Activated CD4-positive, alpha-beta T cell treated with anti-CD3 and anti-CD28 coated beads for 4 hours (primary cell): ENCODE data around the gene YAP1.

Source experiments
- DNase-seq, 2 donors: peaks; one replicate each; pipeline ENCODE4 v3.0.0-alpha.2; 2020

Gene YAP1

DNA sequence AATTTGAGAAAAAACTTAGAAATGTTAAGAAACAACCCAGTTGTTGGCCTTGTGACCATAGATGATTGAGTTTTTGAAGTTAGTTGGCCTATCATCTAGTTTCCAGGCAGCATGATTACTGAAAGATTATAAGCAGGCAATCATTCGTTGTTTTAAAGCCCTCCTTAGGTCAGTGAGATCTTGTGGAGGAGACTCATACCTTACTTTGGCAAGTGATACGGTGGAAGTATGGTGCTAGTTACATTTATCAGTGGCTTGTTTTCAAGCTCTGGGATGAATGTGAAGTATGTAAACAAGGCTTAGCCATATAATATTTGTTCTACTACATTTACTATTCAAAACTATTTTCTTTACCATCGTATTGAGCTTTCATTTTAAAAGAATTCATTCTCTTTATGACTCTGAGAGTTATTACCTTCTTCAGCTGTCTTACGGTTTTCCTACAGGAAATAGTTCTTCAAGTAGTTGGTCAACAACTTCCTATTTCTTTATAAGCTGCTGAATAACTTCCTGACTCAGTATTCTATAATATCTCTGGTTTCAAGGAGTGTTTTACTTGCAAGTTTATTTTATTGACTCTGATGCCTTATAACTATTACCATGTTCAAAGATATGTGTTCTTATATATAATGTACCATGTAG, 7.3 kb downstream of the YAP1 start:
- DNase-seq: no peak

DNA sequence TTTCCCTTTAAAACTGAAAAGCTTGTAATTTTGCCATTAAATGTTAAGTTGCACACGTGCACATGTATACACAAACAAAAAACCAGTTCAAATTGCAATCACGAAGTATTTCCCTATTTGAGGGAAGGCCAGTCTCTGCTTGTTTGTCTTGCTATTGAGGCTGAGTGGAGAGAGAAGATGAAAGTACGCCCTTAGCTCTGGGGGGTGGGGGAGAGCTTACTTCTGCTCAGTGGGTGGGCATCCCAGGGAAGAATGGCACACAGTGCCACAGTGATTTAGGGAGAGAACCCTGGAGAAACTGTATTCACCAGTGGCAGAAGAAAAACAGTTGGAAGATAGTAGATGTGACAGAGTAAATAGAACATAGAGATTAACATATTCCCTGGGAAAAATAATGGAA, 8.7 kb downstream of the YAP1 start:
- DNase-seq: no peak

DNA sequence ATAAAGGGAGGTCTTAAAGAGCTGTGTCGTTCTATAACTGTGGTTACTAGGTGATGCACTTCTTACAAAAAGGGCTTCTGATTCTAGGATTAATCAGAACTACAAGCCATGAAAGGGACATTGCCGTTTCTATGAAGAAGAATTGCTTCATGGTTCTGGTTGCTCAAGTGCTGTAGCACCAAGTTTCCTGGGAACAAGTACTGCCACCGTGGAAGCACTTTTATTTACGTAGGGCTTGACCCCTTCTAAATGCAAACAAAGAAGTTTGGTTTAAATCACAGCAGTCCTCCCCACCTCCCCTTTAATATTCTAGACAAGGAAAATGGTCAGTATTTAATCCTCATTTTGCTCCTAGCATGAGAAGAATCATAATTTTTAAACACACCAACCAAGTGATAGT, 9.8 kb downstream of the YAP1 start:
- DNase-seq: no peak

DNA sequence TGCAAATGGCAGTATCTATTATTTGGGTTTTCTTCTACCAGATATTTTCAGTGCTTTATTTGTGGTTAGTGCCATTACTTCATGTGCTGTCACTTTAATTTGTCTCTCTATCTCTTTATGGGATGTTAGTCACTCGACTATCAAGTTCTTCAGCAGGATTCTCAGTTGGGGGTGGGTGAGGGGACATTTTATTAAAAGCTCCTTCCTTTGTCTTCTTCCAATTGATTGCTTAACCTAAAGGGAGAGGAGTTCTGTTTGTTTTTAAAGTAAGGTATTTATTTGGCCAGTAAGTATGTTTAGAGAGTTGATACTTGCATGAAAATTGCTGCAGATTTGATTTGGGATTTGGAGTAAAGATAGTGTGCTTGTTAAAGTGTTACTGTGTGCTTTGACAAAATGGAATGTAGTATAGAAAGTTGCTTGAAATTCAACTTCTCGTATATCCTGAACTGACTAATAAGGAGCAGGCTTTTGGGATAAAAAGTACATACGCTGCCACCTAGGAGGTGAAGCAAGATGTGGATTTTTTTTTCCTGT, 10.3 kb downstream of the YAP1 start:
- DNase-seq: no peak

DNA sequence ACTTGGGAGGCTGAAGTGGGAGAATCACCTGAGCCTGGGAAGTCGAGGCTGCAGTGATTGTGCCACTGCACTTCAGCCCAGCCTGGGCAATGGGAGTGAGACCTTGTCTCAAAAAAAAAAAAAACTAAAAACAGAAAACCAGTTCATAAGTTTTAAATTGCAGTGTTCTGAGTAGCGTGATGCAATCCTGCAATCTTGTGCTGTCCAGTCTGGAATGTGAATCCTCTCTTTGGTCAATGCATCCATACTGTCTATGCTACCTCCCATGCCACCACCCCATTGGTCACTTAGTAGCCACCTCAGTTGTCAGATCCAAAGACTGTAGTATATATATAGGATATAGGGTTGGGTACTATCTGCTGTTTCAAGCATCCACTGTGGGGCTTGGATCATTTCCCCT, 11.1 kb downstream of the YAP1 start:
- no peak for DNase-seq

DNA sequence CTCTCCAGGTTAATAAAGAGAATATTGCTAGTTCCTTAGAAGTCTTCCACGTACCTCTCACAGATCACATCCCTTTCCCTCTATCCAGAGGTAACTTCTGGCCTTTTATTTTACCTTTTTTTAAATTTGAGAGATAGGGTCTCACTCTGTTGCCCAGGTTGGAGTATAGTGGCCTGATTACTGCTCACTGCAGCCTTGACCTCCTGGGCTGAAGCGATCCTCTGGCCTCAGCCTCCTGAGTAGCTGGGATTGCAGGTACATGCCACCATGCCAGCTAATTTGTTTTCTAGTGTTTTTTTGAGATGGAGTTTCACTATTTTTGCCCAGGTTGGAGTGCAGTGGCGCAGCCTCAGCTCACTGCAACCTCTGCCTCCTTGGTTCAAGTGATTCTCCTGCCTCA, 24.4 kb downstream of the YAP1 start:
- no peak for DNase-seq

DNA sequence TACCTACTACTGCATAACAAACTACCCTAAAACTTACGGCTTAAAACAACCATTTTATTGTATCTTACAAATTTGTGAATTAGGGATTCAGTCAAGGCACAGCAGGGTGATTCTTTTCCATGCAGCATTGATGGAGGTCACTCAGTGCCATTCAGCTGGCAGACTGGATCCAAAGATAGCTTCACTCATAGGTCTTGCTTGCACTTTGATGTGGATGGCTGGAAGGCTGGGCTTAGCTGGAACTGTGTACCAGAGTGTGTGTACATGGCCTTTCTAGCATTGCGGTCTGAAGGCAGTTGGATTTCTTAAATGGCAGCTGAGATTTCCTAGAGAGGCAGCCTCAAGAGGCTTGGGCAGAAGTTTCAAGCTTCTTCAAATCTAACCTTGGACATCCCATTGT, 25.0 kb downstream of the YAP1 start:
- DNase-seq: no peak

DNA sequence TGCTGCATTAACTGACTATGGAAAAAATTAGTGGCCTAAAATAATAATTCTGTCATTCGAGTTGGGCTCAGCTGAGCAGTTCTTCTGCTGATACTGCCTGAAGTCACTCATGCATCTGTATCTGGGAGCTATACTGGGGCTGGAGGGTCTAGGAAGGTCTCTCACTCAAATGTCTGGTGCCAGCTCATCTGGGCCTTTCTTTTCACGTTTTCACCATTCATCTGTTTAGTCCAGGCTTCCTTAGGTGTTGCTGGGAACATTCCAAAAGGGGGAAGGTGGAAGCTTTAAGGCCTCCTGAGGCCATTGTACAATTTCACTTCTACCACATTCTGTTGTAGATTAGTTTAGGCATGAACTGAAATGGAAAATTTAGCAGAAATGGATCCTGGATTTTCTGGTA, 28.0 kb downstream of the YAP1 start:
- DNase-seq: no peak

DNA sequence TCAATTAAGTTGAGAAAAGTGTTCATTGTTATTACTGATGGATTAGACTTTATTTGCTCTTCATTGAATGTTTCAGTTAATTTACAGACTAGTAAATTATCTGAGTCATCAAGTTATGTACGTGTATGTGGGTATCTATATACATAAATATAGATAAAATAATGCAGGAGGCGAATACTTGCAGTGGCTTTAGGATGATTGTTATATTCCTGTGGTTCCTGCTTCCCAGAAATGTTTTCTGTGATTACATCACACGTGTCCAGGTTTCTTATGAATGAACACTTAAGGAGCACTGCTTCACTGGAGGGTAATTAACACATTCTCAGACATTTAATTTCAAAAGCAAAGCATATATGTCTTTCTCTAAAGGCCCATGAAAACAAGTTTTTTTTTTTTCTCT, 28.4 kb downstream of the YAP1 start:
- DNase-seq: no peak

DNA sequence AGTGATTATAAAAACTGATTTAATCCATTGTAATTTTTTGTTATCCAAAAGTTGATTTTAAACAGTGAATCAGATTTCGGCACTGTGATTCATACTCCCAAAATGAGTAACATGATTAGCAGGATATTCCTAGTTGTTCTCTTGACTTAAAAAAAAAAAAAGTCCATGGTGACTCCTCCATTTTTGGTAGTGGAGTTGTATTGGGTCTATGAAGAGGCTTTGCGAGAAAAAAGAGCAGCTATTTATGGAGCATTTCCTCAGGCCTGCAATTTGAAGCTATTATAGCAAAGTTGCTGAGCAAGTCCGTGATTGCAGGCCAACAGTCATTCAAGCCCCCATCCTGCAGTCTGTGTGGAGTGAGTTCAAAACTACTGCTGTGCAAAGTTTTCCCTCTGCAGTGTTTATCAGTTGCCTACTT, 28.8 kb downstream of the YAP1 start:
- DNase-seq: no peak

DNA sequence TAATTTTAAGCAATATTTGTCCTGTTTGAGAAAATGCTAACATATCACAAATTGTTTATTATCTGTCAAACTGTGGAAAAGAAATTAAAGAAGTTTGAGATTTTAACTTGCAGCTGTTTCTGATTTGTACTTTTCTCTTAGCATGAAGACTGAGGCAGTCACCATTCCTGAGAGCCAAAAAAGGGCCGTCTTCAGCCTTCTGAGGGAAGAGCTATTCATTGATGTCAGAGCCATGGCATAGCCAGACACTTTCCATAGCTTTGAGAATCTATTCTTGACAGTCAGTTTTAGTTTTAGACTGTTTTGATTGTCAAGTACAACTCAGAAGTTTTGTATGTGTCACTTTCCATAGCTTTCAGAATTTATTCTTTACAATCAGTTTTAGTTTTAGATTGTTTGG, 32.1 kb downstream of the YAP1 start:
- no peak for DNase-seq

DNA sequence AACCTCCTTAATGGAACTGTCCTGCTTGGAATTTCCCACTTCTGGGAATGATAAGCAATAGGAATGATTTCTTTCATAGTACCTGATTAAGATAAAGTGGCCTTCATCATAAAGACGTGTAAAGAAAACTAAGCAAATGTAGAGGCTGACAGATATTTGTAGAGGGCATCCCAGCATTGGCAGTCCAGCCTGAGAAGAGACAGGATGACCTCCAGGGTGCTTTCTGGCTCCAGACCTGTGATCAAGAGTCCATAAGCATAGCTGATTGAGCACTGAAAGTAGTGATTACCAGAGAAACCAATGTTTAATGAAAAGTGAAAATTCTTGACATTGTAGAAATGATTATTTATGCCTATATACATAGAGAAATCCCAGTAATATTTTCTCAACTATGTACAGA, 33.6 kb downstream of the YAP1 start:
- DNase-seq: no peak

DNA sequence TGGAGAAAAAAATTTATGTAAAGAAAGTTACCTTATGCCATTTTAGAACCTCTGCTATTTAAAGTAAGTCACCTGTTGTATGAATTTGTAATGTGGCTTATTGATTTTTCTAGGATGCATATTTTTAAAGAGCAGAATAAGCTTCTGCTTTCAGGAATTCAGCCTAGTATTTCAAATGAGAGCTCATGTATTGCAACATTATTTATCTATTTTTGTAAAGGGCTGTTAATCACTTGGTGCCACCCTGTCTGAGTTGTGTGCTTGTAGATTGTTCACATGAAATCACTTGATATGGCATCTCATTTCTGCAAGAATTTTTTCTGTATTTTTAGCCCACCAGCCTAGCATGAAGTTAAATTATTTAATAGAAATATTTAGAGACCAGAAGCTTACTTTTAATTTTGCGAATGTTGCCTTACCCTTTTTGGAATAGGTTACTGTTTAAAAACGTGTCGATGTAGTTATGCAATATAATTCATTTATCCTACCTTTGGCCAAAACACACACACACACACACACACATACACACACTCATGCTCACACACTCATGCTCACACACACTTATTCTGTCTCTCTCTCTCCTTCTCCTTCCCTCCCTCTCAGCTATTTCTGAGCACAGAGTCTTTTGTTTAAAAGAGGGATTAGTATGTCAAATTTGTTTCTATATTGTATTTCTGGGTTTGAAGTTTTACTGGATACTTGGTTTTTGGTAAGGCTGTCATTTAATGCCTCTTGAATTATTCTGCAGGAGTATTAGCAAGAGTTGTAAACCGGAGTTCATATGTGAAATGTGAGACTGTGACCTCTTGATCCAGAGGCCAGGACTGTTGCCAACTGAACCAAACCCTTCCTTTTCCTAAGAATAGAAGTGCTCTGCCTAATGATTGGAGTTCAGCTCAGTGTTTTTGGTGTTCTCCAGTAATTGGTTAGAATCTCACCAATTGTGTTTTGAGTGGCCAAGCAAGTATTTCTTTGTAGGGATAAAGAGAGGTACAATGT, 34.4 kb downstream of the YAP1 start:
- no peak for DNase-seq

DNA sequence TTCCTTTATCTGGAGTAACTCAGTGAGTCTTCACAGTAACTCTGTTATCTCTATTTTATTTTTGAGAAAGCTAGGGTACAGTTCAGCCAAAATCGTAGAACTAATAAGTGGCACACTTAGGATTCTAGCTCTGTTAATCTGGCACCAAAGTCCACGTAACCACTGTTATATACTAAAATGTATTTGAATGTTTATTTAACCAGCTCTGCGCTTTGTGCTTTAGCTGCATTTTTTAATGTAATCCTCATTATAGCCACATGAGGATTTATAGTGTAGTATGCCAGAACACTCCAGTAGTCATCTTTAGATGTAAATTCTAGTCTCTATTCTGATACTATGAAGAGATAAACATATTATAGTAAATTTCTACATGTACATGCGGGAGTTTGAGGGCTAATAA, 36.8 kb downstream of the YAP1 start:
- DNase-seq: no peak

DNA sequence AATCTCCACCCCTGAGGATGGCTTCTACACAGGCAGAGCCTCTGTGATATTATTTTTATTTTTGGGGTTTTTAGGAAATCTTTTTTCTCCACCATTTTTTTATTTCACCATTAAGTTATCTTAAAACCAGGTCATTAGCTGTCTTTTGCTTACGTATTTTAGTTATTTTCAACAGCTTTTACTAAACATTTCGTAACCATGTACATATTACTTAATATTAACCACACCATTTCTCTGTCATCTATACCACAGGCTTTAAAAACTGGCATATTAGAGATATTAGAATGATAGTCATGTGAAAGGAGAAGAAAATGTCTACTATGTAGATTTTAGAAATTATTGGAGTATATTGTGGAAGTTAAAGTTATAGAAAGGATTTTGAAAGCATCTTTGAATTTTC, 37.4 kb downstream of the YAP1 start:
- DNase-seq: no peak

DNA sequence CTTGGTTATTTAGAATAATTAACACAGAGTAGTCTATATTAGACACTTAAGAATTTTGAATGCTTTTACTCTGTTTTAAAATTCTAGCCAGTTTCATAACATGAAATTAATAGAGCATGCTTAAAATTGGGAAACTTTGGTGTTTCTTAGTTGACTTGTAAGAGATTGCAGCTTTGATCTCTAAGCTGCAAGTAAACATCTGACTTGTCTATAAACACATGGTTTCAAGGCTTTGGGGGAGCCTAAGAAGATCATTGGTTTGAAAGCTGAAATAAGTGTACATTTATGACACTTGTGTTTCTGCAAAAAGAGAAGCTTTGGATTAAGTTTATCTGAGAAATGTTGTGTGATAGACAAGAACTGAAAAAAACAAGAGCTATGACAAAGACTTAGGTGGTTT, 37.8 kb downstream of the YAP1 start:
- no peak for DNase-seq

DNA sequence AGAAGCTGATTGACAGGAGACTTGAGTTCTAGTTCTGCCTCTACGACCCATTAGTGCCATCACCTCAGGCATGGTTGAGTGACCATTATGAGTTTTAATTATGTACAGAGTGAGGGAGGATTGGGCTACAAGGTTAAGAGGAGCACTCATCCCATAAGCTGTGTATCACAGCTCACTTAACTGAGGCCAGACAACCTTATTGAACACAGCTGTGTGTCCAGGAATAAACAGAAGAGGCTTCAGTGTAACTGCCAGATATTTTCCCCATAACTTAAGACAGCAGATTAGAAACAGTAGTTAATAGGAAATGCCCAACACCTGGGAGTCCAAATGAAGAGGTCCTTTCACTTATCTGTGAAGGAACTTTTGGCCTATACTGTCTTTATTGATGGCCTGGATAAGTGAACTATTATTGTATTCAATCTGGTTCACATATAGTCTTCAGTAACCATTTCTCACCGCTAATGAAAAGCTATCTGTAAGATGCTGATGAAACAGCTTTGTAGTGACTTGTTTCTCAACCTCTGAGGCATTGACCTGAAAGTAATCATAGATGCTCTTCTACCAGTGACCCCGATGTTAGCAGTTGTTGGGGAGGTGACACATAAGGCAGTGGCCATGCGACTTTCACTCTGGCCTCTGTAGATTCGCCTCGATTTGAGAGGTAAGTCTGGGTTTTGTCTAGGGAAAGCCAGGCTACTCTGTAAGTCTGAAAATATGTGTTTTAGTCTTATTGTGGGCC, 41.7 kb downstream of the YAP1 start:
- no peak for DNase-seq

DNA sequence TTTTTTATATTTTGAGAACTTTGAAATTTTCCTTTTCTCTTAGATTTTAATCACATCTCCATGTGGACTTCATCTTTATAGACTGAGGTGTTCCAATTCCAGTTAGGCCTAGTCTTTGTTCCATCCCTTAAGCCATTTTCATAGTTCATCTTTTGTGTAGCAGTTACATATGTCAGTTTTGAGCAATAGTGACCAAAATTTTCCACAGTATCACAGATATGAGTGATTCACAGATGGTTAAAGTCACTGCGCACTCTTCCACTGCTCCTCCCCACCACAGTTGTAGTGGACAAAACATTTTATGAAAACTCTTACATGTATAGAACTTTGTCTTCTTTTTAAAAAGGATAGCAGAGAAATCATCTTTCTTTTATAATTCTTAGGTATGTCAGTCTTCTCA, 42.8 kb downstream of the YAP1 start:
- DNase-seq: no peak

DNA sequence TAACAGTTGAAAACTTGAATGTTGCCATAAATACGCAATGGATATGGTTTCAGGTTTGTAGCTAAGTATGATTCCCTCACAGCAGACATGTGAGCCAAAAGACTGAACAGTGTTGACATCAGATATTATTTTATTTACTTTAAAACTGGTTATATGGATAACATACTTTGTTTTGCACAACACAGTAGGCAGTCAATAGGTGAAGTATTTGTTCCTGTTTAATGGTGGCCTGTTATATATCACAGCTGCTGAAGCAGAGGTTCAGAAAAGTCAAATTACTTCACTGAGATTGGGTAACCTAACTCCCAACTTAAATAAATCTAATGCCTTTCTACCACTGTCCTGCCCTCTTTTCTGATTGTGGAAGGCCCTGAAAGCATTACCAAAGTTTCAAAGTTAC, 44.6 kb downstream of the YAP1 start:
- DNase-seq: no peak

DNA sequence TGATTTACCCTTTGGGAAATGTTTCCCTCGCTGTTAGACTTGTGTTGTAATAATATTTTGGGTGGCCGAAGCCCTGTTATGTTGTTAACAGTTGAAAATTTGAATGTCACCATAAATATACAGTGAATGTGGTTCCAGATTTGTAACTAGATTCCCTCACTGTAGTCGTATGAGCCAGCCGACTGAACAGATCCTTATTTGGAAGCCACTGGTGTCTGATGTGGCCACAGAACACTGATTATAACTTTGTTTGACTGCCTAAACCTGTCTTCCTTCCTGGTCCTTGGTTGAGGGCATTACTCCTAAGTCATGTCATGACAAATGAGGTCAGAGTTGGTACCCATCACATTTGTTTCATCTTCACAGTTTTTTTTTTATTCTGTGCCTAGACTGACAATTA, 45.4 kb downstream of the YAP1 start:
- DNase-seq: no peak

DNA sequence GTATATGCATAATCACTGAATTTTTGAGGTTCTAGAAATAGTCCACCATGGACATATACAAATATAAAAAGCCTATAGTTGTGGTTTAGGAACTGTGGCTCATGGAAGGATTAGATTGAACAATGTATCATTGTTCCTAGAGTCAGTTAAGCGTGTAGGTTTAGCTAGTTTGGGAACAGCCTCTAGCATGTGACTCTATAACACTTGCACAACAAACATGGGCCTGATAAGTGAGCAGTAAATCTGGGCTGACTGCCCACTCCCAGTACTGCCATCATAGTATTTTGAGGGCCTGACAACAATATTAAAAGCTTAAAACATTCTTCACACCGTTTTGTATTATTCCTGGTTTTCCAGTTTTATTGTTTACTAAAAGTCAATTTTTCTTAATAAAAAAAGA, 47.0 kb downstream of the YAP1 start:
- DNase-seq: no peak

DNA sequence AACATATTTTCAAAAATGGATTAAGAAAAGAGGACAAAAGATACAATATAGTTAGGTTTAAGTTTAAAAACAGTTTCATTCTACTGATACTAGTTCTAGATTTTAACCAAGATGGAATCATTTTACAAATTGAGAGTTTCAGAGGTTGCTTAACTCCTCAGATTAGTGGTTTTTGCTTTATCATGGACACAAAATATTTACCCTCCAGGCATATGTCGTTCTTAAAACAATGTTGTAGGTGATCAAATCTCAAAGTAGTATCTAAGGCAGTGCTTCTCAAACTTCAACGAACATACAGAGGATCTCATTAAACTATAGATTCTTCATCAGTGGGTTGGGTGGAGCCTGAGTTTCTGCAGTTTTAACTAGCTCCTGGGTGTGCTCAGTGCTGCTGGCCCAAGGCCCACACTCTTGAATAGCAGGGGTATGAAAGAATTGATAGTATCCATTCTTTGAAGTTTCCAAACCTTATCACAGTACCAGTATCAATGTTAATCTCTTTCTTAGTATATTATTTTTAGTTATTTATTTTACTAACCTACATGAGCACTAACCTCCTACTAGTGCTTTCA, 48.0 kb downstream of the YAP1 start:
- no peak for DNase-seq

DNA sequence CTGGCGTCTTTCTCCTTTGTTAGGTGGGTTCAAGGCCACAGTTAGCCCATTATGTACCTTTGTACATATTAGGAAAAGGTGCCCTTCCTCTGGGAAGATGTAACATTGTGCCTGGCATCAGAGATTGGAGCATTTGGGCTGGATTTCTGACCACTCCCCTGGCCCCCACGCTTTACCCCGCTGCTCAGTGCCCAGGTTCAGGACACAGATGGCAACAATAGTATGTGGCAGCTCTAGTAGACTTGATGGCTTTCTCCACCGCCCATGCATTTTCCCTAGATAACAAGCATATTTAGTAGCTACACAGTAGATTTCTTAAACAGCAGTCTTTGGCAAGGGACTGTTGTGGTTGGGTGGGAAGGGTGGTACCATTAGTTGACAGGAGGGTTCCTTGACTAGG, 53.1 kb downstream of the YAP1 start:
- no peak for DNase-seq
